CD4-positive, alpha-beta T cell treated with Interleukin-6 at 100 ng/mL for 8 hours (primary cell): ENCODE results near the gene PAN3.

Experiments
- DNase-seq: peaks from one replicate; pipeline ENCODE4 v3.0.0-alpha.2; 2020; ENCODE audit warnings: mixed read lengths, low spot score

The PAN3 gene

GRCh38 chr13:28338006-28338574 is 199.7 kb downstream of the PAN3 start:
- no peak for DNase-seq

- DNase-seq: no peak
Measured at GRCh38 chr13:28338742-28339141, 200.4 kb downstream of the PAN3 start.

- no peak for DNase-seq
Measured at GRCh38 chr13:28339419-28339818, 201.1 kb downstream of the PAN3 start.

DNA sequence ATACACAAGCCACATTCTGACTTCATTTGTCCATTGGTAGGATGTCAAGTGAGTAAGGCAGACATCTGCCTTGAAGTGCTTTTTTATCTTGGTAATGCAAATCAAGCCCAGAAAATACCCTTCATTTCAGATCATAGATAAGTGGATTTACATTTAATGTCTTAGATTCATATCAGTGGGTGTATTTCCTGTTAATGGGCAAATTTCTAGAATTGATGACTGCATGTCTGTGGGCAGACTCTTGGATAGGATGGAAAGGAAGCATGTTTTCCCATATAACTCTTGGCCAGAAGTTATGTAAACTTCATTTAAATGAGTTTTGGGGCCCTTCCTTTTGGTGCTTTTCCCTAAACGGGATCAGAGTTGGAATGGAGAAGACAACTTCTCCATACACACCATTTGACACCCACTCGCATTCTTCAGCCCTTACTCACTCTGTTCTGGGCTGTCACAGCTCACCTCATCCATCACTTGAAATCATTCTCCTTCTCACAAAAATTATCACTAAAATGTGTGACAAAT is 202.0 kb downstream of the PAN3 start:
- no peak for DNase-seq

DNA sequence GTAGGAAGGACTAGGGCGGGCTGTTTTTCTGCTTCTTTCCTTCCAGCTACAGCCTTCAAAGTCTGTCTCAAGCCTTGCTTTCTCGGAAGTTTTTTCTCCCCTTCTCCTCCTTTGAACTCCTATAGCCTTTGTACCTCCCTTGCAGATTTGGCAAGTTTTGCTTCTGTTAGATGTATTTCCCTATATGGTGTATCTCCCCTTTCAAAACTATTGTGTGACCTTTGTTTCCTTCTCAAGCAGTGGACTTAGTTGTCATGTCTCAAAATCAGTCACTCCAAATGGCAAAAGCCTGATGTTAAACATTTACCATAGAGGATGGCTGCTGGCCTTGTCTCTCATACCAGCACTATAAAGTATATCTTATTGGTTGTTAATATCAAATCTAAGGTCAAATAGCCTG is 203.9 kb downstream of the PAN3 start:
- no peak for DNase-seq

GRCh38 chr13:28344163-28344562 is 205.8 kb downstream of the PAN3 start:
- DNase-seq: no peak
